ENCODE results near the gene EEF2KMT.
"Not testable (repeated sequence)": the region's sequence is repeated elsewhere in the genome, so short reads cannot be mapped to it uniquely, and the experiment has no call there.

Gene EEF2KMT, protein sequence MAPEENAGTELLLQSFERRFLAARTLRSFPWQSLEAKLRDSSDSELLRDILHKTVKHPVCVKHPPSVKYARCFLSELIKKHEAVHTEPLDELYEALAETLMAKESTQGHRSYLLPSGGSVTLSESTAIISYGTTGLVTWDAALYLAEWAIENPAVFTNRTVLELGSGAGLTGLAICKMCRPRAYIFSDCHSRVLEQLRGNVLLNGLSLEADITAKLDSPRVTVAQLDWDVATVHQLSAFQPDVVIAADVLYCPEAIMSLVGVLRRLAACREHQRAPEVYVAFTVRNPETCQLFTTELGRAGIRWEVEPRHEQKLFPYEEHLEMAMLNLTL

DNA sequence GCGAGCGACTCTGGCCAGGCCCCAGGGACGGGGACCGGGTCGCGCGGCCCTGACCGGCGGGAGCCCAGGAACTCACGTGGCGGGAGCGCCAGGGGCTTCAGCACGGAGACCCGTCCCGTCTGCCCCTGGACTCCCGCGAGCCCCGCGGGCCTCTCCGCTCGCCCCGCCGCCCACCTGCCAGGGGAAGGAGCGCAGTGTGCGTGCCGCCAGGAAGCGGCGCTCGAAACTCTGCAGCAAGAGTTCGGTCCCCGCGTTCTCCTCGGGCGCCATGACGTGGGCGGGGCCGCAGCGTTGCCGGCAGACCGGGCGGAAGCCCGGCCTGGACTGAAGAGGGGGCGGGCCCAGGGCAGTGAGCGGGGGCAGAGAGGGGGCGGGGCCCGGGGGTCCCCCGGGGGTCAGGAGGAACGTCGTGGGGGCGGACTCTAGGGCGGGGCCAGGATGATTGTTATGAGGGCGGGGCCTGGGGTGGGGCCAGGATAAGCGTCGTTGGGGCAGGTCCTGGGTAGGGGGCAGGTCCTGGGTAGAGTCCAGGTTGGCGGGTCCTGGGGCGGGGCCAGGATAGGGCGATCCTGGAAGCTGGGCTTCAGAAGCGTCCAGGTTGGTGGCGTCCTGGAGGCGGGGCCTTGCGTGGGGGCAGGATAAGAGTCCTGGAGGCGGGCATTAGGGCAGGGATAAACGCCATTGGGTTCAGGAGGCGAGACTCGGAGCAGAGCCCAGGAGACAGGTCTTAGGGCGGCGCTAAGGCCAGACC, at the start of gene EEF2KMT:
EEF2KMT (minus strand) TSS at position 326 of the 751 bp plus-strand sequence; CDS start at position 270, 56 bp downstream.
- DNase-seq, result peak; percentile 97

DNA sequence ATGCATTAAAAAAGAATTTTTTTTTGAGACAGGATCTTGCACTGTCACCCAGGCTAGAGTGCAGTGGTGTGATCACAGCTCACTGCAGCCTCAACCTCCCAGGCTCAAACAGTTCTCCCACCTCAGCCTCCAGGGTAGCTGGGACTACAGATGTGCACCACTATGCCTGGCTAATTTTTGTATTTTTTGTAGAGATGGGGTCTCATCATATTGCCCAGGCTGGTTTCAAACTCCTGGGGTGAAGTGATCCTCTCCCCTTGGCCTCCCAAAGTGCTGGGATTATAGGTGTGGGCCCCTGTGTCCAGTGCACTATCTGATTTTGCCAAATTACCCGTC, 47.0 kb upstream of the EEF2KMT start:
- not testable (repeated sequence) for DNase-seq

DNA sequence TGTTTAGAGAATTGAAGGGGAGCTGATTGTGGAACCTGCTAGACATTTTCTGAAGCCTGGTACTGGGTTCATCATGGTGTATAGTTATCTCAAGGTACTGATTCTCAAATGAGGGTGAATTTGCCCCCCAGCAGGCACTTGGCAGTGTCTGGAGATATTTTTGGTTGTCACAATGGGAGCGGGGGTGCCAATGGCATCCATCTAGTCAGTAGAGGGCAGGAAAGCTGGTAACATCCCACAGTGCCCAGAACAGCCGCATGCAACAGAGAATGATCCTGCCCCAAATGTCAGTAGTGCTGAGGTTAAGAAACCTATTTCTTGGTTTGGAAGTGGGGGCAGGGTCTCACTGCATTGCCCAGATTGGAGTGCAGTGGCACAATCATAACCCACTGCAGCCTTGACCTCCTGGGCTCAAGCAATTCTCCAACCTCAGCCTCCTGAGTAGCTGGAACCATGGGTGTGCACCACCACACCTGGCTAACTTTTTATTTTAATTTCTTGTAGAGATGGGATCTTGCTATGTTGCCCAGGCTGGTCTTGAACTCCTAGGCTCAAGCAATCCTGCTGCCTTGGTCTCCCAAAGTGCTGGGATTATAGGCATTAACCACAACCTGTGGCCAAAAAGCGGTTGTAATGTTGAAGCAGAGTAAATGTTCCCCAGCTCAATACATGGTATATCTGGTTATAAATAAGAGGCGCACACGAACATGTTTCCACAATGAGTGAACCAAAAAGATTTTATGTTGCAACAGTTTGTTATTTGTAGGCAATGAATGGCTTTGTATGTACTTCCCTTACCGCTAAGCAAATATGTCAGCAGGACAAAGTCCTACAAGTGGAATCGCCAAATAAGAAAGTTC, 46.4 kb upstream of the EEF2KMT start:
- DNase-seq, result no peak

DNA sequence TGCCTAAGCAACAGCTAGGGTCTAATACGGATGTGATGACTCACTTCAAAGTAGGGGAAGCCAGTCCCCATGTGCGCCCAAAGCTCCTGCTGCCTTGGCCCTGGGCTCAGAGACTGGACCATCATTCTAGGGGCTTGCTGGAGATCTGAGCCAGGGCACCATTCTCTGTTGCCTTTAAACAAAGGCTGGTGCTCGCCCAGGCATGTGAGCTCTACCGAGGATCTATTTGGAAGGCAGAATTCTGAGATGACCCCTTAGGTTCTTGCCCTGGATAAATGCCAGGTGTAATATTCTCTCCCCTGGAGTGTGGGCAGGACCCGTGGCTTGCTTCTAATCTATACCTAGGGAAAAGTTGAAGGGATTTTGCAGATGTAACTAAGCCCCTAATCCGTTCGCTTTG, 42.6 kb upstream of the EEF2KMT start:
- DNase-seq, result not testable (repeated sequence)

DNA sequence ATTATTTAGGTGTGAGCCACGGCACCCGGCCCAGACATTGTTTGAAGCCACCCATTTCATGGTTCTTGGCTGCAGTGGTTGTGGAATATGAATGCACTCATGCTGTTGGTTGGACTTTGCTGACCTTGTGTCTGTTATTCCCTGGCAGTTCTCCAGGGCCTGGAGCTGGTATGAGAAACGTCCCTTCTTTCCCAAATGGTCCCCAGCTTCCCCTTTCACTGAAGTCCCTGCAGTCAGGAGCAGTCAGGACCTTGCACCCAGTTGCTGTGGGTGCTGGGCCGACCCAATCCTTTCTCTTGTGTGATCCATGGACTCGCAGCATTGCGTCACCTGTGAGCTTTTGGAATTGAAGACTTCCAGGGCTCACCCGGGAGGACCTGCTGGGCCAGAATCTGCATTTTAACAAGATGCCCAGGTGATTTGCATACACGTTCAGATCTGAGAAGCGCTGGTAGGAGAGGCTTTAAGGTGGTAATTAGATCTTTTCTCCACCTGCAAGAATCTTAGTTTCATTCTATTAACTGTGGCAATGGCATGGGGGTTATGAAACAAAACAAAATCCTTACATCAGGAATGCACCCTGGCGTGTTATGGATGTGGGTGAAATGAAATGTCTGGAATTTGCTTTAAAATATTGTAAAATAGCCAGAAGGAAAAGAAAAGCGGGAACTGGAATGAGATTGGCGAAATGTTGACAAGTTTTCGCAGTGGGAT, 37.3 kb upstream of the EEF2KMT start:
- DNase-seq, result not testable (repeated sequence)

DNA sequence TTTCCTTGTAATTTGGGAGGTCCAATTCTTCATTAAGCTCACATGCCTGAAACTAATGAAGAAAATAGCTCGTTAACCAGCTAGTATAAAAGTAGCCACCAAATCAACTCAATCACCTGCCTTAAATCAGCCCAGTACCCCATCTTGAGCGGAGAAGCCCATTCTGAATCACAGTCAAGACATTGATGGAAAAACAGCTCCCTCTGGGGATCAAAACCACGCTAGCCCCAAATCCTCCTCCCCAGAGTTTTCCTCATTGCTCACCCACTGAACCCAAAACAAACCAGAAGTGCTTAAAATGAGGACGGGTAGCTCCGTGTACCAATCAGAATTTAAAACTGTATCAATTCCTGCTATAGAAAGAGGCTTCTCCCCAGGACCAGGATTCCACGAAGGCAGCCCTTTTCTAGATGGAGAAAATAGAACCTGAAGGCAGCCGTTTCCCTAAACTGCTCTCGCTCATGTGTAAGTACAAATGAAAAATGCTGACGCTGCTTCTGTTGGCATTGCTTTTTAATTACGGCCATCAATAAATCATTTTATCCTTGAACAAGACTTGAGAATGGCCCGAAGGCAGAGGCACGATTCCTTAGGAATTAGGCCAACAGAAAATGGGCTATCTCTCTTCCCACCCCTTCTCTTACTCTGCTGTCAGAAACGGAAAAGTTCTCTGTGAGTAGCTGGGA, 35.5 kb upstream of the EEF2KMT start:
- DNase-seq, result not testable (repeated sequence)

DNA sequence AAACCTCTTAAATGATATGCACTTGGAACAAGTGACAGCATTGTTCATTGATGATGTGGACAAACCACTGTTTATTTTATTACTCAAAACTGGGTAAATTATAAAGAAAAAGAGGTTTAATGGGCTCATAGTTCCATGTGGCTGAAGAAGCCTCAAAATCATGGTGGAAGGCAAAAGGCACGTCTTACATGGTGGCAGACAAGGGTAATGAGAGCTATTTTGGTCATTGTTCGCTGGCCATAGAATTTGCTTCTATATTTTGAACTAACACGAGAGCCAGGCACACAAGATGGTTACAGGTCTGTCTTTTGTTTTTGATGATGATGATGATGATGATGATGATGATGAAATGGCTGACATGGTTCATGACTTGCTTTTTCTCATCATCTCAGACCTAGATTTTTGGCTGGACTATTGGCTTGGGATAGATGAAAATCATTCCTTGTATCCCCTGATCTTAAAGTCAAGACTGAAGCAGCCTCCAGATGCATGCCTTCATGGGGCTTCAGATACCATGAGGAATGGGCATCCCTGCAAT, 33.9 kb upstream of the EEF2KMT start:
- DNase-seq, result not testable (repeated sequence)

DNA sequence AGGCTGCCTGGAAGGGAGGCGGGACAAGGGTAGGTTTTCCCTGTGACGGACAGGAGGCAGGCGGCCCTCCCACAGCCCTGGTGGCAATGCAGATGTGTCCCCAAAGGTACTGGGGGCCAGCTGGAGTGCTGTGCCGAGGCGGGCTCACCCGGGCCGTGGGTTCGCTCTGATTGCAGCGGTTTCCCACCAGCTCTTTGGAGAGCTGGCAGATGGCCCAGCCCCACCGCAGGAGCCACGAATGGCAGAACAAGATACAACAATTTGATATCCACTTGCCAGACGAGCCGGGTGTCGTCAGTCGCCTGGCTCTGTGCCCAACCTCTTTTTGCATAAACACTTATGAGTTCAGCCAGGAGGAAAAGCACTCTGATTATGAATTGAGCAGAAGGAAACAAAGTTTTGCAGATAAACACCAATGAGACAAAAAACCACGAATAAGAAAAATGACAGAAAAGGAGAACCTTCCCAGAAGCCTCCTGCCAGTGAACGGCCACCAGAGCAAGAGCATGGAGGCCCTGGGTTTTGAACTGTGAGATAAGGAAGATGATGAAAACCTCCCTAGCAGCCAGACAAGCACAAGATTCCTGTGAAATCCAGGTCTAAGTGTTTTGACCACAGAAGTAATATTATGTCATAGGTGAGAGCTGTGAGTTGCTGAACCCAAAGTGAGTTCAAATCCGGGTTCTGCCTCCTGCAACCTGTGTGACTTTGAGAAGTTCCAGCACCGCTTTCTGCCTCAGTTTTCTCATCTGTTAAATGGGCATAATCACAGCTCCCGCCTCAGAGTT, 19.9 kb upstream of the EEF2KMT start:
- DNase-seq, result peak; percentile 44

DNA sequence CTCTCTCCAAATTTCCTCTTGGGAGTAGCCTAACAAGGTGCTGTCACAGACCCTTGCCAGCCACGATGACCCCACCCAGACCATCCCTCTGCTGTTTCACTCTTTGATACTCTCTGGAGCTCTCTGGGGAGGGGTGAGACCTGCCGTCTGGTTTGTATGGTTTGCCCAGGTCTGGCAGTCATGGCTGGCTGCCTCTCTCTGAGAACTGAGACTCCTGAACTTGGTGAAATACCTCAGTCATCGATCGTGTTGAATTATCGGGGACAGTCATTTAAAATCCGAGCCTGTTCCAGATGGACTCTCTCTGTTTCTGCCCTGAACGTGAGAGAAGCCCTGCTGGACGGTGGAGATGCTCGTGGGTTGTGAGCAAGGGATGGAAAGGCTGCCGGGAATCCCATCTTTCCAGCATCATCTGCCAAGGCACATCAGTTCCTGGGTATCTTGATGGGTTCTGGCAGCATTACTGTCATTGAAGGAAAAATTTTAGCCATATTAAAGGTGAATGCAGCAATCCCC, 19.2 kb upstream of the EEF2KMT start:
- DNase-seq, result not testable (repeated sequence)

DNA sequence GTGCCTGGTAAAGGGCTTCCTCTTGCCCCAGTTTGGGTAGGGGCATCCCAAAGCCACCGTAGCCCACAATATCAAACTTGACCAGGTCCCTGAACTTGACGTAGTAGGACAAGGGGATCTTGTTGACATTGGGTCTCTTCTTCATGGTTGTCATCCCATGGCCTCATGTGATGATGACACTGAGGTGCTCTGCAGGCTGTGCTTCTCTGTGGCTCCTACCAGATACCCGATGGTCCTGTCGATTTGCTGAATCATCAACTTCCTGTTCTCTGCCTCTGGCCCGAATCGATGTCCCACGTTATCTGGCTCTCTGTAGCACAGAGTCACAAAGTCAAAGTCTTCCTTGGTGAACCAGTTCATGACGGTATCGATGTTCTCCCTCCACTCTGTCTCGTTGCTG, 13.3 kb upstream of the EEF2KMT start:
- not testable (repeated sequence) for DNase-seq

DNA sequence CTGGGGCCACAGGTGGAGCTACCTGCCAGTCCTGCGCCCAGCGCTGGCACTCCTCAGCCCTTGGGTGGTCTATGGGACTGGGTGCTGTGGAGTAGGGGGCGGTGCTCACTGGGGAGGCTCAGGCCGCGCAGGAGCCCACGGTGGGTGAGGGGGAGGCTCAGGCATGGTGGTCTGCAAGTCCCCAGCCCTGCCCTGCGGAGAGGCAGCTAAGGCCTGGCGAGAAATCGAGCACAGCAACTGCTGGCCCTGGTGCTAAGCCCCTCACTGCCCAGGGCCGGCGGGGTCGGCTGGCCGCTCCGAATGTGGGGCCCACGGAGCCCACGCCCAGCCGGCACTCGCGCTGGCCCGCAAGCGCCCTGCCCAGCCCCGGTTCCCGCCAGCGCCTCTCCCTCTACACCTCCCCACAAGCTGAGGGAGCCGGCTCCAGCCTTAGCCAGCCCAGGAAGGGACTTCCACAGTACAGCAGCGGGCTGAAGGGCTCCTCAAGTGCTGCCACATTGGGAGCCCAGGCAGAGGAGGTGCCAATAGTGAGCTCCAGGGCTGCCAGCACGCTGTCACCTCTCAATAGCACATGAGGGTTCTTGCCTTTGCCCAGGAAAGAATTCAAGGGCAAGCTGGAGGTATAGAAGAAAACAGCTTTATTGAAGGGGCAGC, 11.0 kb upstream of the EEF2KMT start:
- DNase-seq, result no peak

DNA sequence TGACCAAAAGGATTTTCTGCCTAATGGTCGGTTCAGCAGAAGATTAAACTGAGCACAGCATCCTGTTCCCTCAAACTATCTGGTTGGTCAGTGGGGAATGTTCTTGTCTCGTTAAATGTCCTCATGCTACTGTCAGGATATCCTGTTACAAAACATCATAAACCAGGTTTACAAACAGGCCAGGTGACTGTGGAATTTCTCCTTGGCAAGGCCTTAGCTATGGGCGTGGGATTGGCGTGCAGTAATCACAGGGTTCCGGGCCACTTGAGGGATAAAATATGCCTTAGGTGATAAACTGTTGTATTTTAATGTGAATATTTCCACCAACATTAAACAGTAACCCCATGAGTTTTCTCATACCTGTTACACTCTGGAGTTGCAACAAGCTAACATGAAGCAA, 7.4 kb upstream of the EEF2KMT start:
- not testable (repeated sequence) for DNase-seq

DNA sequence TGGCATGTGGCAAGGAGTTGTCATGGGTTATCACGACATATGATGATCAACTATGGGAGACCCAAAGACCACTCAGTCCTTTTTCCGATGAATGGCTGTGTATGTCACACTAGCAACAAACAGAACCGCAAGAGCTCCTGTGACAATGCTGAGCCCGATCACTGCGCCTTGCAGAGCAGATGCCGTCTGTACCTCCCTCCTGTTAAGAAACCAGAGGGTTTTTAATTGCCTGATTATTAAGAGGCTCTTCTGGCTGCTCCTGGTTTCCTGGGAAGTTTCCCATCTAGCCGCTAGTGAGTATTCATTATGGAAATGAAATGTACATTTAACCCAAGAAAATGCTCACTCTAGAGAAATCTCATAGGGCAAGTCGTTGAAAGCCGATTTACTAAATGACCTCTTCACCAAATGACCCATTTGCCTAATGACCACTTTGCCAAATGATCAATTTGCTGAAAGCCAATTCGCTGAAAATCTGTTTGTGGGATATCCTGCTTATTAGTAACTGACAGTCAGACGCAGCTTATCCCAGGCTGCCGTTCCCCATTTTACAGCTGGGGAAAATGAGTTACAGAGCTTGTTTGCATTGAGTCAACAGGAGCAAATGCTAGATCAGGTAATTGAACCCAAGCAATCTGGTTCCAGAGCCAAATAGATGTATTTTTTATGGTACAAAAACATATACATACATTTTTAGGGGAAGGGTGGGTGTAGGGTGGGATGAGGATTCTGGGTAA, 5.9 kb upstream of the EEF2KMT start:
- not testable (repeated sequence) for DNase-seq

DNA sequence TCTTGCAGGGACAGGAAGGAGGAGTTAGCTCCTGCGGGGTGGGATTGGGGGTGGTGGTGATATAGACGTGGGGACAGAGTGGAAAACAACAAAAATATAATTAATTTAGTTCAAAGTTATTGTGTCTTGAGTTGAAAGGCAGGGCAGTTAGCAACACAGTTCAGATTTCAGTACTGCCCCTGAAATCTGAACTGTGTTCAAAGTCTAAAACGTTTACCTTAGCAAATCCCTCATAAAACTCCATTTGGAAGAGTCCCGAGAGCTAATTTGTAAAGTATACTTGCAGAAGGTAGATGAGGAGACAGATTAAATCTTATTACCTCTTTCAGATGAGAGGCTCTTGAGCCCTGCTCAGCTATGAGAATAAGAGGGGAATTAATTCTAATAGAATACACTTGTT, 1.6 kb upstream of the EEF2KMT start:
- not testable (repeated sequence) for DNase-seq

DNA sequence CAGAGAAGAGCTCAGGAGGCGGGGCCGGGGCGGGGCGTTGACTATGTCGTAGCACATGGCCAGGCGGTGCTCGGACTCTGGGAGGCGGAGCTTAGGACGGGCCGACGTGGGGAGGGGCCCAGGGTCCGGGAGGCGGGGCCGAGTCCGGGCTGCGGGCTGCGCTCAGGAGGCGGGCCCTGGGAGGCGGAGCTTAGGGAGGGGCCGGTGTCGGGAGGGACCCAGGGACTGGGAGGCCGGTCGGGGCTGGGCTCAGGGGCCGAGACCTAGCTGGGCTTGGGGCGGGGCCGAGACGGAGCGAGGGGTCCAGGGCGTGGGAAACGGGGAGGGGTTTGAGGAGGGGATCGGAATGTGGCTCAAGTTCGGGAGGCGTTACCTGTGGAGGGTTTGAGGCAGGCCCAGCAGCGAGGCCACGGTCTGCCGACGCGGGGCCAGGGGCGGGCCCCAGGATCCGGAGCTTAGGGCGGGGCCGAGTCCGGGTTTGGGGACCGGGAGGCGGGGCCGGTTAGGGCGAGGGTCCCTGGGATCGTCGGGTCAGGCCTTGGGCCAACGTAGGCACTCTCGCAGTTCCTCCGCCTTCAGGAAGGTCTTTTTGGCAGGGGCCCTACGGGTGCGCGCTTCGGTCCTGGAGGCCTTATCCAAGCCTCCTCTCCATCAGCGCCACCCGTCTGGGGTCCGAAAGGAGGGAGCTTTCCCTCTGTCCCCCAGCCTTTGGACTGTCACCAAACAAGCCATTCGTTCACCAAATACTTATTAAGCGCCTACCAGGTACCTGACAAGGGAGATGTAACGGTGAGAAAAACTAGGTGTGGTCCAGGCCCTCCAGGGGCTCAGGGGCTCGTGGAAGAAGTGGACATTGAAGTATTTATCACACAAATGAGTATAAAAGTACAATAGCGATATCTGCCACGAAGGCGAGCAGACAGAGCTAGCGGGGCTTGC, 895 bp upstream of the EEF2KMT start:
- DNase-seq, result peak; percentile 59

DNA sequence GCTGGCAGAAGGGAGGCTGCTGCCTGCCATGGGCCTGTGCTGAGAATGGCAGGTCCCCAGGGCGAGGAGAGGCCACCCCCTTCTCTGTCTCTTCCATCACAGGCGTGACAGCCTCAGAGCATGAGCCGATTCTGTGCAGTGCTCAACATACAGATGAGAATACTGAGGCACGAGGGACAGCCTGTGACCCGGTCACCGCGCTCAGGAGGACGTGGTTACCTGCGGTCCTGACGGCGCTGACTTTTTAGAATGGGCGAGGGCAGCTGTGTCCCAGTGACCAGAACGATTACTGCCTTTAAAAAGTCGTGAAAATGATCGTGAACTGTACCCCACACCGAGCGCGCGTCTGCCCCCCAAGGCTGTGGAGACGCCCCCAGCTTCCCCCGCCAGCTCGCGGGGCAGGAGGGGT, 530 bp downstream of the EEF2KMT start:
- peak; percentile 22 for DNase-seq

DNA sequence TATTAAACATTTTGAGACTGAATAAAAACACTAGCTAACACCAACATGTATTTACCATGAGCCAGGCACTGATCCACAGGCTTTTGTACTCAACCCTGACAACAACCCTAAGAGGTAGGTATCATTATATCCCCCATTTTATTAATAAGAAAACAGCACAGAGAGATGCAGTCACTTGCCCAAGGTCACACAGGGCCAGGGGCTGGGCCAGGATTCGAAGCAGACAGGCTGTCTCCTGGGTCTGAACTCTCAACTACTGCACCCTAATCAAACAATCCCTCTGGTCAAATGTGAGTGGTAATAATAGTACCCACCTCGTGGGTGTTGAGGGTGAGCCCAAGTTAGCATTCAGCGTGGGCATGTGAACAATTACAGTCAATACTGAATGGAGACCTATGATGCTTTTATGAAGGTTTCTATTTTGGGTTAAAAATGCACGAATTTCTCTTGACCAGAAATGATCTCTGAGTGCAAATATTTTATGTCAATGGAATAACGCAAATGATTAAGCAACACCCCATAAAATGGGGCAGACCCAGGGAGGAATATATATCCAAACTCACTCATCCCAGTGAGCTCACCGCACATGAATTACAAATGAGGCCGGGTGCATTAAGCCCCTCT, 1.0 kb downstream of the EEF2KMT start:
- DNase-seq, result not testable (repeated sequence)
